Peyer's patch (tissue), 4 donors: ENCODE data around the gene ACOT7. TPM values are rescaled to one million over a fixed set of nuclear protein-coding genes. Genes with fewer than 3 reads are reported as not detected.

Experiments
- DNase-seq, 3 donors: peaks; one replicate each; pipeline ENCODE4 v3.0.0-alpha.2; 2017 to 2019
- H3K27ac ChIP-seq, 4 donors: fragments of 200-600 bp; sonication (generic); one replicate each; pipeline ENCODE4 v1.5.1; 2016 to 2019
- H3K27me3 ChIP-seq, 2 donors: fragments of 200-600 bp; sonication (generic); one replicate each; pipeline ENCODE4 v1.5.1; 2019
- H3K36me3 ChIP-seq, 3 donors: fragments of 200-600 bp; sonication (generic); one replicate each; pipeline ENCODE4 v1.5.1; 2016 to 2019
- H3K4me1 ChIP-seq, 4 donors: fragments of 200-600 bp; sonication (generic); one replicate each; pipeline ENCODE4 v1.5.1; 2016 to 2019
- H3K4me3 ChIP-seq, 4 donors: fragments of 200-600 bp; sonication (generic); 1 replicate in 3 of 4; 2 replicates in 1 of 4; pipeline ENCODE4 v1.5.1; 2016 to 2019; ENCODE audit warnings: mild to moderate bottlenecking in 1 of 4
- H3K9me3 ChIP-seq, 4 donors: fragments of 200-600 bp; sonication (generic); one replicate each; pipeline ENCODE4 v1.5.1; 2016 to 2019; ENCODE audit warnings: mild to moderate bottlenecking in 1 of 4
- CTCF ChIP-seq, 6 experiments: fragments of 450-650 bp in 4 of 6; fragments of 200-600 bp in 2 of 6; sonication (generic) in 1 of 6; IDR thresholded peaks; one replicate each; pipeline ENCODE4 v1.5.1; 2017 to 2019; ENCODE audit warnings: antibody characterized with exemption in 6 of 6, mild to moderate bottlenecking in 3 of 6, moderate library complexity in 1 of 6
- POLR2A ChIP-seq, 2 donors: fragments of 450-650 bp; IDR thresholded peaks; one replicate each; pipeline ENCODE4 v1.5.1; 2017; ENCODE audit warnings: antibody characterized with exemption in 2 of 2, mild to moderate bottlenecking in 2 of 2, moderate library complexity in 2 of 2
- total RNA-seq, 4 donors: library from RNA; depleted of rRNA; stranded (reverse); fragments of >200 nt; gene quantifications; one replicate each; pipeline ENCODE4 v1.1.0, GENCODE V29; 2016

Gene ACOT7
- total RNA-seq, 4 donors from 2014 or later: 38.4 to 93.2 (median 67.1) TPM

- DNase-seq: no peak
- Histone ChIP-seq H3K9me3 (peaks cover 0 to 3% (median 0%) of the 10 kb centered on the region in 4 donors), H3K27me3 (peaks cover 0 to 21% of the 10 kb centered on the region in 2 donors)
Measured at GRCh38 chr1:6414881-6415626, 21.5 kb upstream of the ACOT7 start.

DNA sequence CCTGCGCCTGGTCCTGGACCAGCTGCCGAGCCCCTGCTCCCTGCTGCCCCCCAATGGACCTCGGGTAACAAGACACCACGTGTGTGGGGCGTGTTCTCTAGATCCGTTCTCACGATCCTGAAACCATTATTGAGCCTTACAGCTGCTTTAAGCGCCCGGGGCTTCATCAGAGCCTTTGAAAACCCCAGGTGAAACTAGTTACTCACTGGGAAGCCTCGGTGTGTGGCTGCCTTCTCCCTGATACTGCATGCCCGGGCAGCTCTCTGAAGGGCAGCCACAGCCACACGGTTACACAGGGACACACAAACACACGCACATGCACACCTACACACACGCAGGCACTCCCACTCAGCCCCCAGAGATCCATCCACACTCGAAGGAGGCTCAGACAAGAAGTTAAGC lies 20.9 kb upstream of the ACOT7 start:
- DNase-seq: peak in 1 of 3 donors; percentile 61
- no peak overlapping the region for H3K4me3 ChIP-seq
- peaks cover 0 to 30% (median 7%) of the 10 kb centered on the region in 4 donors for H3K4me1 ChIP-seq
- H3K36me3 ChIP-seq: no peaks in the 10 kb centered on the region
- peaks cover 0 to 17% of the 10 kb centered on the region in 2 donors for H3K27me3 ChIP-seq
- no peak overlapping the region for H3K27ac ChIP-seq
- H3K9me3 ChIP-seq: peaks cover 0 to 3% (median 0%) of the 10 kb centered on the region in 4 donors
- TF ChIP-seq POLR2A (IDR thresholded peaks at IDR 0.05): no peak
- TF ChIP-seq CTCF (IDR thresholded peaks at IDR 0.05): peak in 4 of 6 experiments; percentile 11 to 43 (median 30)

More at GRCh38 chr1:6414881-6415626, 21.5 kb upstream of the ACOT7 start:
- peaks cover 2 to 36% (median 12%) of the 10 kb centered on the region in 4 donors for H3K4me1 ChIP-seq
- peak overlapping the region in 1 of 4 donors; percentile 14 for H3K27ac ChIP-seq
- no peak for TF ChIP-seq POLR2A (IDR thresholded peaks at IDR 0.05)
- no peak for TF ChIP-seq CTCF (IDR thresholded peaks at IDR 0.05)
- no peak overlapping the region for H3K4me3 ChIP-seq
- H3K36me3 ChIP-seq: no peaks in the 10 kb centered on the region

- no peaks in the 10 kb centered on the region for H3K36me3 ChIP-seq
- TF ChIP-seq POLR2A (IDR thresholded peaks at IDR 0.05) (no peak), CTCF (IDR thresholded peaks at IDR 0.05) (no peak)
- no peak overlapping the region for H3K4me3 ChIP-seq
- peaks cover 0 to 3% of the 10 kb centered on the region in 2 donors for H3K27me3 ChIP-seq
- H3K9me3 ChIP-seq: no peaks in the 10 kb centered on the region
- no peak for DNase-seq
- H3K4me1 ChIP-seq: peaks cover 0 to 15% (median 0%) of the 10 kb centered on the region in 4 donors
- H3K27ac ChIP-seq: no peak overlapping the region
Measured at GRCh38 chr1:6412896-6413295, 19.3 kb upstream of the ACOT7 start.

DNA sequence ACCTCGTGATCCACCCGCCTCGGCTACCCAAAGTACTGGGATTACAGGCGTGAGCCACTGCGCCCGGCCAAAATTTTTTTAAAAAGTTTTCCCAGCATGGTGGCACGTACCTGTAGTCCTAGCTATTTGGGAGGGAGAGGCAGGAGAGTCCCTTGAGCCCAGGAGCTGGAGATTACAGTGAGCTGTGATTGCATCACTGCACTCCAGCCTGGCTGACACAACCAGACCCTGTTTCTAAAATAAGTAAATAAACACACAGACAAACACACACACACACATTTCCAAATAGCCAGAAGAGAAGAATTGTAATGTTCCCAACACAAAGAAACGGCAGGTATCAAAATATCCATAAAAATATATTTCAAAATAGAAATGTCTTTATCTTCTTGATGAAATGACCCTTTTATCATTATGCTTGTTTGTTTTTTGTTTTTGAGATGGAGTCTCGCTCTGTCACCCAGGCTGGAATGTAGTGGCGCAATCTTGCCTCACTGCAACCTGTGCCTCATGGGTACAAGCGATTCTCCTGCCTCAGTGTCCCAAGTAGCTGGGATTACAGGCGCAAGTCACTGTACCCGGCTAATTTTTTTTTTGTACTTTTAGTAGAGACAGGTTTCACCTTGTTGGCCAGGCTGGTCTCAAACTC lies 16.8 kb upstream of the ACOT7 start:
- DNase-seq: no peak
- TF ChIP-seq CTCF (IDR thresholded peaks at IDR 0.05) (no peak), POLR2A (IDR thresholded peaks at IDR 0.05) (no peak)

DNA sequence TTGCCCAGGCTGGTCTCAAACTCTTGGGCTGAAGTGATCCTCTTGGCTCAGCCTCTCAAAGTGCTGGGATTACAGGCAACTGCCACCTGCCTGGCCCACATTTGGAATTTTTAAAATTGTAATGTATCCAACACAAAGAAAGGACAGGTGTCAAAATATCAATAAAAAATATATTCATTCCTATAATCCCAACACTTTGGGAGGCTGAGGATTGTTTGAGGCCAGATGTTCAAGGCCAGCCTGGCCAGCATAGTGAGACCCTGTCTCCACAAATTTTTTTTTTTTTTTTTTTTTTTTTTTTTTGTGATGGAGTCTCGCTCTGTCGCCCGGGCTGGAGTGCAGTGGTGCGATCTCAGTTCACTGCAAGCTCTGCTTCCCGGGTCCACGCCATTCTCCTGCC lies 16.2 kb upstream of the ACOT7 start:
- DNase-seq: no peak
- no peak overlapping the region for H3K27ac ChIP-seq
- TF ChIP-seq CTCF (IDR thresholded peaks at IDR 0.05) (no peak), POLR2A (IDR thresholded peaks at IDR 0.05) (no peak)

More for the DNA sequence above, 16.8 kb upstream of the ACOT7 start:
- H3K9me3 ChIP-seq: no peaks in the 10 kb centered on the region
- H3K4me3 ChIP-seq: no peak overlapping the region
- peaks cover 0 to 3% of the 10 kb centered on the region in 2 donors for H3K27me3 ChIP-seq
- H3K36me3 ChIP-seq: no peaks in the 10 kb centered on the region
- no peak overlapping the region for H3K27ac ChIP-seq
- peaks cover 0 to 13% (median 0%) of the 10 kb centered on the region in 4 donors for H3K4me1 ChIP-seq

More for the DNA sequence above, 16.2 kb upstream of the ACOT7 start:
- Histone ChIP-seq H3K4me3 (no peak overlapping the region), H3K36me3 (no peaks in the 10 kb centered on the region), H3K4me1 (peaks cover 0 to 6% (median 0%) of the 10 kb centered on the region in 4 donors), H3K27me3 (peaks cover 0 to 3% of the 10 kb centered on the region in 2 donors), H3K9me3 (no peaks in the 10 kb centered on the region)
